ACC112 (cell line): Measurements from ENCODE around the gene CUL2.

Source experiments
- H2AFZ ChIP-seq: fragments of 200-600 bp; sonication (generic); one replicate; pipeline ENCODE4 v1.6.0; 2017; ENCODE audit warnings: antibody characterized with exemption, low read length; ENCODE audit not compliant: unreplicated experiment
- H3K27ac ChIP-seq: fragments of 200-600 bp; sonication (generic); 2 replicates; pipeline ENCODE4 v1.5.1; 2014; ENCODE audit warnings: low read depth, mild to moderate bottlenecking, antibody characterized with exemption, low read length, moderate library complexity
- H3K27me3 ChIP-seq: fragments of 200-600 bp; sonication (generic); 2 replicates; pipeline ENCODE4 v1.6.1; 2014; ENCODE audit warnings: mild to moderate bottlenecking, antibody characterized with exemption, low read length, moderate library complexity, mixed read lengths; ENCODE audit not compliant: insufficient read depth
- H3K36me3 ChIP-seq: fragments of 200-600 bp; sonication (generic); 2 replicates; pipeline ENCODE4 v1.6.1; 2016; ENCODE audit warnings: mild to moderate bottlenecking, antibody characterized with exemption, low read length, moderate library complexity, mixed read lengths; ENCODE audit not compliant: insufficient read depth
- H3K4me1 ChIP-seq: fragments of 200-600 bp; sonication (generic); one replicate; pipeline ENCODE4 v1.6.1; 2016; ENCODE audit warnings: low read length, mixed read lengths; ENCODE audit not compliant: insufficient read depth, unreplicated experiment, control insufficient read depth
- H3K4me3 ChIP-seq: fragments of 200-600 bp; sonication (generic); 2 replicates; pipeline ENCODE4 v1.5.1; 2014; ENCODE audit warnings: mild to moderate bottlenecking, low read depth, low read length
- H3K79me2 ChIP-seq: fragments of 200-600 bp; sonication (generic); one replicate; pipeline ENCODE4 v1.6.0; 2016; ENCODE audit warnings: low read length; ENCODE audit not compliant: control insufficient read depth, unreplicated experiment, insufficient read depth

Gene CUL2

DNA sequence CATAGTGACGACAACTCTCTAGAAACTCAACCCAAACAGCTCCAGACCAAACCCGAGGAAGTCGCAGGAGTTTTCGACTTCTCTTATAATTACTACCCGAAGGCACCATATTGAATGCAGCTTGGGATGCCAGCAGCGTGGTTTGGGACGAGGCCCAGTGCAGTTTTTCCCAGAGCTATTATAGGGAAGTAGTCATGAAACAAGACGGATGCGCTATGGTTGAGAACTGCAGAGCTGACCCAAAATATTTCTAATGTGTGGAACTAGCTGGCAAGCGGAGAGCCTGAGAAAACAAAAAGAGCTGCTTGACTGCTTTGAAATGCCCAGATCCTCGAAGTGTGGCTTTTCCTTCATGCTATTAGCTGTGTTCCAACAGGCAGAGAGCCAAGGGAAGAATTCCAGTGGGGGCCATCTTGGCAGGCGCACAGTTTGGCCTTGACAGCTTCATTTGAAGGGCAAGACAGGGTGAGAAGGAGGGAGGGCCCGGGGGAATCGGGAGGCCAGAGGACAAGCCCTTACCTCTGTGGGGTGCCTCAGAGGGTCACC lies 122.7 kb downstream of the CUL2 start:
- Histone ChIP-seq H3K4me1 (peaks cover 18% of the 10 kb centered on the region), H2AFZ (peak overlapping the region; percentile 87), H3K27ac (no peak overlapping the region)

DNA sequence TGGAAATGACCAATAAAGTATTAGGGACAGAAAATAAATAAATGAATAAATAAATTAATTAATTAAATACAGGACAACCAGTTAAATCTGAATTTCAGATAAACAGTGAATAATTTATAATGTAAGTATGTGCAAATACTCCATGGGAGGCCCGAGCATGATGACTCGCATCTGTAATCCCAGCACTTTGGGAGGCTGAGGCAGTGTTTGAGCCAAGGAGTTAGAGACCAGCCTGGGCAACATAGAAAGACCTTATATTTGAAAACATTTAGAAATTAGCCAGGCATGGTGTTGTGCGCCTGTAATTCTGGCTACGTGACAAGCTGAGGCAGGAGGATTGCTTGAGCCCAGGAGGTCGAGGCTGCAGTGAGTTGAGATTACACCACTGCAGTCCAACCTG lies 123.7 kb downstream of the CUL2 start:
- Histone ChIP-seq H3K4me3 (no peak overlapping the region), H3K27ac (no peak overlapping the region), H2AFZ (no peak overlapping the region)

More for the DNA sequence above, 122.7 kb downstream of the CUL2 start:
- Histone ChIP-seq H3K4me3 (no peak overlapping the region), H3K36me3 (no peaks in the 10 kb centered on the region), H3K27me3 (no peaks in the 10 kb centered on the region), H3K79me2 (no peaks in the 10 kb centered on the region)

GRCh38 chr10:34966040-34966439 lies 124.1 kb downstream of the CUL2 start:
- Histone ChIP-seq H3K4me3 (no peak overlapping the region), H3K79me2 (no peaks in the 10 kb centered on the region), H3K36me3 (no peaks in the 10 kb centered on the region), H3K27ac (no peak overlapping the region), H3K27me3 (no peaks in the 10 kb centered on the region), H2AFZ (no peak overlapping the region), H3K4me1 (peaks cover 11% of the 10 kb centered on the region)

More for the DNA sequence above, 123.7 kb downstream of the CUL2 start:
- Histone ChIP-seq H3K27me3 (no peaks in the 10 kb centered on the region), H3K4me1 (peaks cover 15% of the 10 kb centered on the region), H3K36me3 (no peaks in the 10 kb centered on the region), H3K79me2 (no peaks in the 10 kb centered on the region)

GRCh38 chr10:34964166-34964800 lies 125.9 kb downstream of the CUL2 start:
- Histone ChIP-seq H3K36me3 (no peaks in the 10 kb centered on the region), H3K4me1 (peaks cover 7% of the 10 kb centered on the region), H3K4me3 (no peak overlapping the region), H3K27me3 (no peaks in the 10 kb centered on the region), H2AFZ (no peak overlapping the region), H3K79me2 (no peaks in the 10 kb centered on the region), H3K27ac (no peak overlapping the region)

DNA sequence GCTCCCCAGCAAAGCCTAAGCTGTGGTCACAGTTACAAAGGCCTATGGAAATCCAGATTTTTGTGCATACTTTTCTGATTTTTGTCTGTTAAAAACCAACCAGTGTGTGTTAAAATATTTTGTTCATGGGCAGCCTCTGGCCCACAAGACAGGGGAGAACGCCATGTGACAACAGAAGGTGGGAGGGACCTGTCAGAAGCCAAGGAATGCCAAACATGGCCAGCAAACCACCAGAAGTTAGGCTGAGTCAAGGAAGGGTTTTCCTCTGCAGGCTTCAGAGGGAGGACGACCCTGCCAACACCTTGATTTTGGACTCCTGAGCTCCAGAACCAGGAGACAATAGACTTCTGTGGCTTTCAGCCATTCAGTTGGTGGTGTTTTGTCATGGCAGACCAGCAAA lies 127.3 kb downstream of the CUL2 start:
- Histone ChIP-seq H3K79me2 (no peaks in the 10 kb centered on the region), H2AFZ (no peak overlapping the region), H3K36me3 (no peaks in the 10 kb centered on the region), H3K4me1 (peaks cover 7% of the 10 kb centered on the region), H3K27ac (no peak overlapping the region), H3K4me3 (no peak overlapping the region), H3K27me3 (no peaks in the 10 kb centered on the region)

DNA sequence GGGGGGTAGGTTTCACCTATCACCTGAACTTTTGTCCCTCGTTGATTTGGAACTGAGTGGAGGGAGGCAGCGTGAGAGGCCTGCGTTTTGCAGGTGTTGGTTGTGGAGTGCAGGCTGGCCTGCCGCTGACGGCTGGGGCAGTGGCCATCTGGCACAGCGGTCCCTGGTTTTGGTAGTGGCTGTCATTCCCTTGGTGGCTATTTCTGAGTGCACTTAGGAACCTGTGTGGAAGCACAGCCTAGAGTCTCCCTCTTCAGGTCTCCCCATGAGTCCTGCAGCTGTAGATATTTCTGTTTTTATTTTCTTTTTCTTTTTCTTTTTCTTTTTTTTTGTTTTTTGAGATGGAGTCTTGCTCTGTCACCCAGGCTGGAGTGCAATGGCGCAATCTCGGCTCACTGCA lies 129.2 kb downstream of the CUL2 start:
- Histone ChIP-seq H3K4me3 (no peak overlapping the region), H3K27me3 (no peaks in the 10 kb centered on the region), H3K4me1 (no peaks in the 10 kb centered on the region), H2AFZ (no peak overlapping the region), H3K79me2 (no peaks in the 10 kb centered on the region), H3K36me3 (no peaks in the 10 kb centered on the region), H3K27ac (no peak overlapping the region)

GRCh38 chr10:34959786-34960185 lies 130.4 kb downstream of the CUL2 start:
- Histone ChIP-seq H3K79me2 (no peaks in the 10 kb centered on the region), H3K27ac (no peak overlapping the region), H2AFZ (no peak overlapping the region), H3K27me3 (no peaks in the 10 kb centered on the region), H3K4me3 (no peak overlapping the region), H3K4me1 (no peaks in the 10 kb centered on the region), H3K36me3 (no peaks in the 10 kb centered on the region)

DNA sequence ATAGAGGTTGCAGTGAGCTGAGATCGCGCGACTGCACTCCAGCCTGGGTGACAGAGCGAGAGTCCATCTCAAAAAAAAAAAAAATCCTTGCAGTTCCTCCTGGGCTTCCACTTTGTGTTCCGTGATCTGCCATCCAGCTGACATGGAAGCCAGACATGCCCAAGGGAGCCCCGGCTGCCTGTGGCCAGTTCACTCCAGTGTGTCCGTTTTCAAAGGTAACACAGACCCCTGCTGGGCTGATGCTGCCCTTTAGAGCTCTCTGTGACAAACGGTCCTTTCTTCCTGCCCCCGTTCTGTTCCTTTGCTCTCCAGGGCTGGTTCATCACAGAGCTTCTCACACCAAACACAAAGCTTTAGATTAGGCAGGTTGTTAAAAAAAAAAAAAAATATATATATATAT lies 130.8 kb downstream of the CUL2 start:
- Histone ChIP-seq H3K79me2 (no peaks in the 10 kb centered on the region), H3K27ac (no peak overlapping the region), H3K27me3 (no peaks in the 10 kb centered on the region), H3K36me3 (no peaks in the 10 kb centered on the region), H3K4me1 (no peaks in the 10 kb centered on the region), H2AFZ (no peak overlapping the region), H3K4me3 (no peak overlapping the region)
